ENCODE data around the gene VMAC.

DNA sequence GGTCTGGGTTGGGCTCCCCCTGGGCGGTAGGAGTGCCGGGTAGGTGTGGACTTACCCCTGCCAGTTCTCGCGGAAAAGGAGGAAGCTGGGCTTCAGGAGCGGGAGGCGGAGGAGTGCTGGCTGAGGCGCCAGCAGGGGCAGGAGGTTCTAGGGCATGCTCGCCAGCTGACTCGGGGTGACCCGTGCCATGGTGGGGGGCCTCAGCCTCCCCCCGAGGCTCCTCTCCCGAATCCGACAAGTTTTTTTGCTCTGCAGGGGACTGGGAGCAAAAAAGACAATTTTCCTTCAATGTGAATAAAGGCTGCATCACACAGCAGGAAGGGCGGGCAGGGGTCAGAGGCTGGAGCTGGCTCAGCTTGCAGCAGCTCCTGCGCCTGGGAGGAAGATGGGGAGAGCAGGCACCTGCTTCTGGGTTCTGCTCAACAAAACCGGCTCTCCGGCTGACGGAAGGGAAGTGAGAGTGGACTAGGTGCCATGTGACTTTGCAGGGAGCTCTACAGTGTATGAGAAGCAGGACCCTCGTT lies 46.7 kb downstream of the VMAC start:
- TF ChIP-seq, protein P1, sequence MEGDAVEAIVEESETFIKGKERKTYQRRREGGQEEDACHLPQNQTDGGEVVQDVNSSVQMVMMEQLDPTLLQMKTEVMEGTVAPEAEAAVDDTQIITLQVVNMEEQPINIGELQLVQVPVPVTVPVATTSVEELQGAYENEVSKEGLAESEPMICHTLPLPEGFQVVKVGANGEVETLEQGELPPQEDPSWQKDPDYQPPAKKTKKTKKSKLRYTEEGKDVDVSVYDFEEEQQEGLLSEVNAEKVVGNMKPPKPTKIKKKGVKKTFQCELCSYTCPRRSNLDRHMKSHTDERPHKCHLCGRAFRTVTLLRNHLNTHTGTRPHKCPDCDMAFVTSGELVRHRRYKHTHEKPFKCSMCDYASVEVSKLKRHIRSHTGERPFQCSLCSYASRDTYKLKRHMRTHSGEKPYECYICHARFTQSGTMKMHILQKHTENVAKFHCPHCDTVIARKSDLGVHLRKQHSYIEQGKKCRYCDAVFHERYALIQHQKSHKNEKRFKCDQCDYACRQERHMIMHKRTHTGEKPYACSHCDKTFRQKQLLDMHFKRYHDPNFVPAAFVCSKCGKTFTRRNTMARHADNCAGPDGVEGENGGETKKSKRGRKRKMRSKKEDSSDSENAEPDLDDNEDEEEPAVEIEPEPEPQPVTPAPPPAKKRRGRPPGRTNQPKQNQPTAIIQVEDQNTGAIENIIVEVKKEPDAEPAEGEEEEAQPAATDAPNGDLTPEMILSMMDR (IDR thresholded peaks at IDR 0.05): no peak
- TF ChIP-seq POLR2A (IDR thresholded peaks at IDR 0.05) (no peak), POLR2AphosphoS5 (IDR thresholded peaks at IDR 0.05) (no peak), EP300 (IDR thresholded peaks at IDR 0.05) (no peak)

Data from stomach (tissue), 4 donors.